Motor neuron (in vitro differentiated cells): Measurements from ENCODE around the gene NPLOC4. TPM values are rescaled to one million over a fixed set of nuclear protein-coding genes. Genes with fewer than 3 reads are reported as not detected.

Experiments used
- ATAC-seq, 8 experiments: fragments of 200-7000 bp; cut with Tn5 transposase; replicated peaks in 6 of 8; 2 replicates each; pipeline ENCODE4 v1.8.0; 2021; ENCODE audit warnings: mild to moderate bottlenecking in 8 of 8, moderate library complexity in 8 of 8
- H3K27ac ChIP-seq, 2 donors: fragments of 250-450 bp; sonication (Bioruptor Pico); 2 replicates each; pipeline ENCODE4 v1.9.0; 2021; ENCODE audit warnings: antibody characterized with exemption in 2 of 2, mild to moderate bottlenecking in 2 of 2, moderate library complexity in 1 of 2
- H3K4me1 ChIP-seq, 2 donors: fragments of 250-450 bp; sonication (Bioruptor Pico); replicated peaks in 1 of 2; 2 replicates each; pipeline ENCODE4 v1.6.1; 2021; ENCODE audit warnings: antibody characterized with exemption in 2 of 2, mild to moderate bottlenecking in 2 of 2, moderate library complexity in 1 of 2
- H3K4me3 ChIP-seq, 5 donors: fragments of 250-450 bp; sonication (Bioruptor Pico); 2 replicates each; pipeline ENCODE4 v1.9.0; 2021; ENCODE audit warnings: antibody characterized with exemption in 5 of 5, mild to moderate bottlenecking in 5 of 5, moderate library complexity in 4 of 5
- WGBS, 10 experiments: fragments of 450-650 bp; shearing (Covaris generic); methylation state at CpG; one replicate each; pipeline ENCODE4 v1.0.0; 2022; 5-methylcytosine and 5-hydroxymethylcytosine counted together
- in situ Hi-C, 9 experiments: fragments of 400-800 bp; cut with MboI; loops; one replicate each; pipeline ENCODE4 v1.15.0; 2021; ENCODE audit warnings: low sequenced_read_pairs in 9 of 9, low pct_unique_long_range_greater_than_20kb in 2 of 9; ENCODE audit not compliant: unreplicated experiment in 9 of 9
- total RNA-seq, 8 experiments: library from RNA; unstranded; fragments of 300-600 nt; gene quantifications; 2 replicates each; pipeline versions ENCODE4 v1.2.3 to v1.2.4, GENCODE V29; 2022

The NPLOC4 gene
- total RNA-seq, 8 experiments from 2014 or later, result 19.3 to 78.3 (median 41.8) TPM

DNA sequence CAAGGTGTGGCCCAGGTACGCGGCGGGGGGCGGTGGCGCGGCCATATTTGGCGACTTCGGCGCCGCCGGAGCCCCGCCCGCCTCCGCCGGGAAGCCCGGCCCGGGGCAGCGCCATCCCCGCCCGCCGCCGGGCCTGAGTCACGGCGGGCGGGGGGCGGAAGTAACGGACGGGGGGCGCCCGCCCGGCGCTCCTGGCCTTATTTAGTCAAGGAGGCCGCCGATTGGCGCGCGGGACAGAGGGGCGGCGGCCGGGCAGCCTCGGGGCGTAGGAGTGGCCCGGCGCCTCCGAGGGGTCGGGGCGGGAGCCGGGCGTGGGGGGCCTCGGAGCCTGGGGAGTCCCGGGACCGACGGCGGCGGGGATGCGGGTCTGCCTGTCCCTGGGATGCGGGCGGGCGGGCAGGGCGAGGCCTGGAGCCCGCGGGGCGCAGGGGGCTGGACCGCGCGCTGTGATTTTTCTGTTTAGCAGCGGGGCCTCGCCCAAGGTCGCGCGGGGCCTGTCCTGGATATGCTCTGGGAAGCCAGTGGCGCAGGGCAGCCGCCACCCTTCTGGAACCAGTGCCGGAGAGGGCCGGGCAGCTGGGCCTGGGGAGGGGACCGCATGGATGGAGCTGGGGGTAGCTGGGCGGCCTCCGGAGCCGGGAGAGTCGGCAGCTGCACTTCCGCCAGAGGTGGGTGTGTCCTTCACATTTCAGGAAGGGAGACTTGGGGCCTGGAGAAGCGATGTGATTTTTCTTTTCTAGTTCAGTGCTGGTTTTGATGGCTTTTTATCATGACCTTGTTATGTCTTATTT is 122.0 kb downstream of the NPLOC4 start:
- Histone ChIP-seq H3K4me3 (peak overlapping the region; percentile 63 to 98 (median 93)), H3K27ac (peak overlapping the region; percentile 99), H3K4me1 (peaks cover 38 to 41% of the 10 kb centered on the region in 2 donors)
- in situ Hi-C loops, result loop anchor here in 1 of 9 experiments (25.0 kb wide), 1 partner anchor 253 kb away; no protein-coding TSS in a partner anchor
- peak; percentile 17 to 47 (median 24) for ATAC-seq
- 4% methylated on average over 5 of the region's 82 CpGs; no CpG with 5 or more reads in 9 of the 10 experiments for WGBS, 10 experiments

GRCh38 chr17:81514489-81514738 is 122.5 kb downstream of the NPLOC4 start:
- in situ Hi-C loops, result loop anchor here in 1 of 9 experiments (25.0 kb wide), 1 partner anchor 252 kb away; no protein-coding TSS in a partner anchor
- H3K4me1 ChIP-seq, result peaks cover 36 to 37% of the 10 kb centered on the region in 2 donors
- peak overlapping the region; percentile 99 for H3K27ac ChIP-seq
- no CpG with 5 or more reads among the region's 34 CpGs for WGBS, 10 experiments
- H3K4me3 ChIP-seq, result peak overlapping the region; percentile 63 to 98 (median 93)
- no peak for ATAC-seq

GRCh38 chr17:81513753-81514488 is 123.0 kb downstream of the NPLOC4 start:
- Histone ChIP-seq H3K4me1 (peaks cover 36 to 37% of the 10 kb centered on the region in 2 donors), H3K4me3 (peak overlapping the region; percentile 63 to 98 (median 93)), H3K27ac (peak overlapping the region; percentile 99)
- WGBS, 10 experiments, result 0 to 3% (median 0%) methylated on average over 1 to 11 of the region's 64 CpGs; no CpG with 5 or more reads in 7 of the 10 experiments
- ATAC-seq, result peak; percentile 2 to 46 (median 32)
- in situ Hi-C loops, result loop anchor here in 1 of 9 experiments (25.0 kb wide), 1 partner anchor 252 kb away; no protein-coding TSS in a partner anchor

- 3 to 50% methylated on average over 2 to 6 of the region's 23 CpGs; no CpG with 5 or more reads in 8 of the 10 experiments for WGBS, 10 experiments
- in situ Hi-C loops, result loop anchor here in 1 of 9 experiments (25.0 kb wide), 1 partner anchor 251 kb away; no protein-coding TSS in a partner anchor
- H3K27ac ChIP-seq, result peak overlapping the region; percentile 99
- peak; percentile 0 to 39 (median 18) for ATAC-seq
- peak overlapping the region; percentile 63 to 98 (median 93) for H3K4me3 ChIP-seq
- peaks cover 34 to 37% of the 10 kb centered on the region in 2 donors for H3K4me1 ChIP-seq
Measured at GRCh38 chr17:81513372-81513752, 123.5 kb downstream of the NPLOC4 start.

- WGBS, 10 experiments, result no CpG with 5 or more reads among the region's 111 CpGs
- in situ Hi-C loops, result loop anchor here in 1 of 9 experiments (25.0 kb wide), 1 partner anchor 250 kb away; no protein-coding TSS in a partner anchor
- H3K4me1 ChIP-seq, result peaks cover 28 to 32% of the 10 kb centered on the region in 2 donors
- peak within 1 kb of the TSS; percentile 99 for H3K27ac ChIP-seq
- ATAC-seq, result peak; percentile 7 to 65 (median 56)
- H3K4me3 ChIP-seq, result peak within 1 kb of the TSS; percentile 63 to 98 (median 93)
Measured at GRCh38 chr17:81512562-81513371, 124.1 kb downstream of the NPLOC4 start, which contains the start of gene ACTG1. TSS of gene ACTG1 (minus strand) at chr17:81512799. CDS start at chr17:81512354, 445 bp downstream.

DNA sequence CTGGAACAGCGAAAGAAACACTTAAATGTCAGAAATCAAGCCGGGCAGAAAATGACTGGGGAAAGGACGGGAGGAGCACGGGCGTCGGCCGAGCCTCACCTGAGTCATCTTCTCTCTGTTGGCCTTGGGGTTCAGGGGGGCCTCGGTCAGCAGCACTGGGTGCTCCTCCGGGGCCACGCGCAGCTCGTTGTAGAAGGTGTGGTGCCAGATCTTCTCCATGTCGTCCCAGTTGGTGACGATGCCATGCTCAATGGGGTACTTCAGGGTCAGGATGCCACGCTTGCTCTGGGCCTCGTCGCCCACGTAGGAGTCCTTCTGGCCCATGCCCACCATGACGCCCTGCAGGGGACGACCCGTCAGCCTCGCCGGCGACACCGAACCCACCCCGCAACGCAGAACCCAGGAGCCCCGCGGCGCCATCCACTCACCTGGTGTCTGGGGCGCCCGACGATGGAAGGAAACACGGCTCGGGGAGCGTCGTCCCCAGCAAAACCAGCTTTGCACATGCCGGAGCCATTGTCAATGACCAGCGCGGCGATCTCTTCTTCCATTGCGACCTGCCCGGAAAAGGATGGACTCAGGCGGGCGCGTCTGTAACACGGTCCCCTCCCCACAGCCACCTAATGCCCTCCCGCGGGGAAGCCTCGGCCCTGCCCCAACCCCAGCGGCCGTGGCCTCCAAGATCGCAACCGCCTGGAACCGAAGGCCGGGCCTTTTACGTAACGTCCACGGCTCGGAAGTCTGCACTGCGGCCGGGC is 124.9 kb downstream of the NPLOC4 start:
- ATAC-seq, result peak in 5 of 8 experiments; percentile 0 to 8 (median 2)
- 0 to 55% (median 2%) methylated on average over 2 to 15 of the region's 62 CpGs; no CpG with 5 or more reads in 4 of the 10 experiments for WGBS, 10 experiments
- Histone ChIP-seq H3K4me3 (peak overlapping the region; percentile 63 to 98 (median 93)), H3K4me1 (peaks cover 28 to 31% of the 10 kb centered on the region in 2 donors), H3K27ac (peak overlapping the region; percentile 99)
- in situ Hi-C loops, result loop anchor here in 1 of 9 experiments (25.0 kb wide), 1 partner anchor 250 kb away; no protein-coding TSS in a partner anchor

- ATAC-seq, result no peak
- peak overlapping the region; percentile 63 to 98 (median 93) for H3K4me3 ChIP-seq
- 0 to 50% (median 0%) methylated on average over 1 to 4 of the region's 9 CpGs; no CpG with 5 or more reads in 4 of the 10 experiments for WGBS, 10 experiments
- H3K27ac ChIP-seq, result peak overlapping the region; percentile 99
- in situ Hi-C loops, result loop anchor here in 1 of 9 experiments (25.0 kb wide), 1 partner anchor 249 kb away; no protein-coding TSS in a partner anchor
- peaks cover 28 to 31% of the 10 kb centered on the region in 2 donors for H3K4me1 ChIP-seq
Measured at GRCh38 chr17:81511554-81511803, 125.4 kb downstream of the NPLOC4 start.

- in situ Hi-C loops, result loop anchor here in 1 of 9 experiments (25.0 kb wide), 1 partner anchor 249 kb away; no protein-coding TSS in a partner anchor
- 0 to 60% (median 0%) methylated on average over 6 to 22 of the region's 48 CpGs; no CpG with 5 or more reads in 4 of the 10 experiments for WGBS, 10 experiments
- H3K4me1 ChIP-seq, result peaks cover 27 to 31% of the 10 kb centered on the region in 2 donors
- ATAC-seq, result no peak
- H3K27ac ChIP-seq, result peak overlapping the region; percentile 99
- peak overlapping the region; percentile 63 to 98 (median 93) for H3K4me3 ChIP-seq
Measured at GRCh38 chr17:81510785-81511553, 125.9 kb downstream of the NPLOC4 start.

GRCh38 chr17:81509972-81510784 is 126.7 kb downstream of the NPLOC4 start:
- WGBS, 10 experiments, result 1 to 46% (median 6%) methylated on average over 4 to 14 of the region's 22 CpGs; no CpG with 5 or more reads in 2 of the 10 experiments

DNA sequence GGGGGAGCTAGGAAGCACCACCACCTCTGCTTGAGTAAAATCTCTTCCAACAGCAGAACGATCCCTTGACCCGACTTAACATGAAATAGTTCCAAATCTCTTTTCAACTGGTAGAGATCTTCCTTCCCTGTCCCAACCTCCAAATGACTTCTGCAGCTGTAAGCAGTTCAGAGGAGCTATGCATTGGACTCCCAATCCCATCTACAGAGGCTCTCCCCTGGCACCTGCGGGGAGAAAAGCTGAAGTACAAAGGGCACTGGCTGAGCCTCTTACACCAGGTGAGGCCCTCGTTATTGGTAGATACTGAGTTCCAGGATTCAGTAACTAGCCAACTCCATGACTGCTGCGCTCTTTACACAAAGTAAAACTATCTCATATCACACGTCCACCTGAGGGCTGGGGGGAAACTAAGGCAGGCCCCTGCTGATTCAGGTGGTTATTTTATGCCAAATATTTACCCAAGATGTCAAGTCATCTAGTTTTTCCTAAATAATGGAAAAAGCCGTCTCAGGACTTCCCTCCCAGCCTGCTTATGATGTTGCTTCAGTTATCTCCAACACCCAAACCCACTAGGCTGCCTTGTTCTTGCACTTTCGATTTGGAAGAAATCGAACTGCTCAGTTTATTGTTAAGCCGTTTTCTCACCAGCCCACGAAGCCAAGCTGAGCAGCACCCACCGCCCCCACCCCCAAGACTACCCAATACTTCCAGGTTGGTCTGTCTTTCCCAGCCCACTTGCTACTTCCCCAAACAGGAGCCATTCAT is 127.5 kb downstream of the NPLOC4 start:
- in situ Hi-C loops, result loop anchor here in 1 of 9 experiments (25.0 kb wide), 1 partner anchor 247 kb away; no protein-coding TSS in a partner anchor
- Histone ChIP-seq H3K27ac (no peak overlapping the region), H3K4me1 (peaks cover 20 to 23% of the 10 kb centered on the region in 2 donors), H3K4me3 (peak overlapping the region; percentile 63 to 98 (median 93))
- WGBS, 10 experiments, result 14 to 71% (median 50%) methylated on average over 2 to 7 of the region's 12 CpGs; no CpG with 5 or more reads in 3 of the 10 experiments
- peak in 1 of 8 experiments; percentile 0 for ATAC-seq

More at GRCh38 chr17:81509972-81510784, 126.7 kb downstream of the NPLOC4 start:
- ATAC-seq, result no peak
- H3K4me1 ChIP-seq, result peaks cover 20 to 23% of the 10 kb centered on the region in 2 donors
- H3K4me3 ChIP-seq, result peak overlapping the region; percentile 63 to 98 (median 93)
- H3K27ac ChIP-seq, result peak overlapping the region in 1 of 2 donors; percentile 99
- in situ Hi-C loops, result loop anchor here in 1 of 9 experiments (25.0 kb wide), 1 partner anchor 248 kb away; no protein-coding TSS in a partner anchor
